GM23338 (cell line): ENCODE data around the gene ETFBKMT. TPM values are rescaled to one million over a fixed set of nuclear protein-coding genes. Genes with fewer than 3 reads are reported as not detected.
A peak's percentile ranks its signal among the peaks of the same experiment; 100 is the strongest.

Experiments
- ATAC-seq: fragments of 200-7000 bp; cut with Tn5 transposase; 3 replicates; pipeline ENCODE4 v1.9.1; 2020
- DNase-seq: peaks from one replicate; pipeline ENCODE4 v3.0.0-alpha.2; 2015; ENCODE audit warnings: low spot score
- H2AFZ ChIP-seq: fragments of 200-600 bp; sonication (generic); 2 replicates; pipeline ENCODE4 v1.8.0; 2016; ENCODE audit warnings: antibody characterized with exemption, mild to moderate bottlenecking, moderate library complexity
- H3F3A ChIP-seq: fragments of 200-600 bp; sonication (generic); replicated peaks from 2 replicates; pipeline ENCODE4 v1.8.0; 2017; ENCODE audit warnings: antibody characterized with exemption, mixed run types, low read depth
- H3K27ac ChIP-seq: fragments of 200-600 bp; sonication (generic); 2 replicates; pipeline ENCODE4 v1.6.1; 2016; ENCODE audit warnings: low read depth
- H3K27me3 ChIP-seq: fragments of 200-600 bp; sonication (generic); 2 replicates; pipeline ENCODE4 v1.8.0; 2016; ENCODE audit warnings: mild to moderate bottlenecking, mixed run types, moderate library complexity; ENCODE audit not compliant: insufficient read depth
- H3K36me3 ChIP-seq: fragments of 200-600 bp; sonication (generic); 2 replicates; pipeline ENCODE4 v1.8.0; 2016; ENCODE audit warnings: mild to moderate bottlenecking; ENCODE audit not compliant: insufficient read depth
- H3K4me1 ChIP-seq: fragments of 200-600 bp; sonication (generic); 2 replicates; pipeline ENCODE4 v1.8.0; 2016; ENCODE audit warnings: mild to moderate bottlenecking, moderate library complexity; ENCODE audit not compliant: insufficient read depth
- H3K4me2 ChIP-seq: fragments of 200-600 bp; sonication (generic); 2 replicates; pipeline ENCODE4 v1.7.1; 2017; ENCODE audit warnings: mixed run types
- H3K4me3 ChIP-seq: fragments of 200-600 bp; sonication (generic); 2 replicates; pipeline ENCODE4 v1.6.1; 2016; ENCODE audit warnings: mixed run types
- H3K79me2 ChIP-seq: fragments of 200-600 bp; sonication (generic); replicated peaks from 2 replicates; pipeline ENCODE4 v1.8.0; 2017; ENCODE audit warnings: mild to moderate bottlenecking; ENCODE audit not compliant: insufficient read depth
- H3K9me2 ChIP-seq: fragments of 200-600 bp; sonication (generic); 2 replicates; pipeline ENCODE4 v1.8.0; 2017; ENCODE audit not compliant: insufficient read depth
- H4K20me1 ChIP-seq: fragments of 200-600 bp; sonication (generic); replicated peaks from 2 replicates; pipeline ENCODE4 v1.8.0; 2017; ENCODE audit warnings: mild to moderate bottlenecking; ENCODE audit not compliant: insufficient read depth
- H3K27ac Mint-ChIP-seq: 2 replicates; pipeline ENCODE4 v1.8.0; 2020; ENCODE audit warnings: inconsistent platforms, mild to moderate bottlenecking, moderate library complexity, mixed read lengths
- H3K27me3 Mint-ChIP-seq: 3 replicates; pipeline ENCODE4 v1.8.0; 2022; ENCODE audit warnings: low read depth, mild to moderate bottlenecking, moderate library complexity, mixed read lengths, inconsistent platforms; ENCODE audit not compliant: insufficient read depth, poor library complexity
- H3K36me3 Mint-ChIP-seq: 3 replicates; pipeline ENCODE4 v1.8.0; 2021; ENCODE audit warnings: low read depth, mild to moderate bottlenecking, inconsistent platforms, moderate library complexity, mixed read lengths
- H3K4me1 Mint-ChIP-seq: 3 replicates; pipeline ENCODE4 v1.8.0; 2020; ENCODE audit warnings: mild to moderate bottlenecking, inconsistent platforms, mixed read lengths
- H3K4me3 Mint-ChIP-seq: 3 replicates; pipeline ENCODE4 v1.8.0; 2021; ENCODE audit warnings: moderate library complexity, mild to moderate bottlenecking, inconsistent platforms, mixed read lengths
- H3K9me3 Mint-ChIP-seq: 3 replicates; pipeline ENCODE4 v1.8.0; 2020; ENCODE audit warnings: moderate library complexity, mild to moderate bottlenecking, inconsistent platforms, mixed read lengths
- CTCF ChIP-seq, 2 experiments: fragments of 200-600 bp in 1 of 2; sonication (generic) in 1 of 2; conservative IDR thresholded peaks; 2 replicates each; pipeline versions ENCODE4 v1.5.1 to v1.6.1; 2016 to 2017; ENCODE audit warnings: antibody characterized with exemption in 2 of 2, low read depth in 2 of 2, mild to moderate bottlenecking in 2 of 2, moderate library complexity in 1 of 2
- EZH2phosphoT487 ChIP-seq: fragments of 200-600 bp; sonication (generic); IDR thresholded peaks from one replicate; pipeline ENCODE4 v1.8.1; 2018; ENCODE audit warnings: antibody characterized with exemption; ENCODE audit not compliant: unreplicated experiment
- NANOG ChIP-seq: IDR thresholded peaks from 2 replicates; pipeline ENCODE4 v1.6.1; 2016; ENCODE audit warnings: antibody characterized with exemption, borderline replicate concordance
- POLR2AphosphoS5 ChIP-seq: IDR thresholded peaks from 2 replicates; pipeline ENCODE4 v1.6.1; 2016; ENCODE audit warnings: antibody characterized with exemption, low read depth
- ZNF114 ChIP-seq: fragments of 250-450 bp; sonication (Bioruptor Pico); IDR thresholded peaks from 2 replicates; pipeline ENCODE4 v1.5.0; 2020; ENCODE audit warnings: mild to moderate bottlenecking, moderate library complexity
- ZNF331 ChIP-seq: fragments of 250-450 bp; sonication (Bioruptor Pico); IDR thresholded peaks from 2 replicates; pipeline ENCODE4 v1.5.0; 2020; ENCODE audit warnings: low read depth, mild to moderate bottlenecking, moderate library complexity
- ZNF462 ChIP-seq: fragments of 250-450 bp; sonication (Bioruptor Pico); IDR thresholded peaks from 2 replicates; pipeline ENCODE4 v1.5.0; 2020; ENCODE audit warnings: mild to moderate bottlenecking, moderate library complexity
- polyA plus RNA-seq: library from polyadenylated mRNA; unstranded; fragments of >200 nt; fragmentation: Nextera tagmentation; extraction: Ambion mirVana; gene quantifications from 2 replicates; pipeline ENCODE4 v1.2.1, GENCODE V29; 2016
- total RNA-seq: library from RNA; depleted of rRNA; stranded (reverse); fragments of >200 nt; shearing (Covaris generic); gene quantifications from 2 replicates; pipeline ENCODE4 v1.2.3, GENCODE V29; 2014

ETFBKMT gene
- total and polyA plus RNA-seq, 2 experiments from 2014 or later, result 0.79 to 3.2 TPM

- Histone ChIP-seq H3K27ac (no peak overlapping the region), H3K9me2 (no peaks in the 10 kb centered on the region), H3K4me2 (no peak overlapping the region), H3K36me3 (no peaks in the 10 kb centered on the region), H2AFZ (0 out of 2 replicates have a peak overlapping the region, but pooled peaks have one; percentile 8), H3K27me3 (no peaks in the 10 kb centered on the region), H3K79me2 (no peaks in the 10 kb centered on the region), H3K4me1 (peaks cover 10% of the 10 kb centered on the region; the same call in 1 of the 2 replicates), H3K4me3 (no peak overlapping the region), H3F3A (peaks cover 3% of the 10 kb centered on the region), H4K20me1 (no peaks in the 10 kb centered on the region)
- H3K27ac Mint-ChIP-seq, result no peak overlapping the region
- DNase-seq, result no peak
- no peak for ATAC-seq
- no peak overlapping the region for H3K4me3 Mint-ChIP-seq
- TF ChIP-seq NANOG, result no peak
- TF ChIP-seq ZNF114 (CRISPR knock-in tag), result no peak
- TF ChIP-seq EZH2phosphoT487, result no peak
- no peak for TF ChIP-seq CTCF (conservative IDR thresholded peaks at IDR 0.05; ENCODE audit: low read depth in 2 of 2)
- TF ChIP-seq POLR2AphosphoS5, result no peak
- no peak for TF ChIP-seq ZNF331 (CRISPR knock-in tag)
- TF ChIP-seq ZNF462 (CRISPR knock-in tag), result no peak
- no peaks in the 10 kb centered on the region for H3K9me3 Mint-ChIP-seq
- H3K27me3 Mint-ChIP-seq, result peaks cover 8% of the 10 kb centered on the region
- no peaks in the 10 kb centered on the region for H3K36me3 Mint-ChIP-seq
- peaks cover 7% of the 10 kb centered on the region for H3K4me1 Mint-ChIP-seq
Measured at GRCh38 chr12:31655208-31655607, 4.3 kb upstream of the ETFBKMT start.
